Cardiac ventricle fibroblast (primary cell): ENCODE data around the gene HSD11B1L. TPM values are rescaled to one million over a fixed set of nuclear protein-coding genes. Genes with fewer than 3 reads are reported as not detected.

Experiments used
- total RNA-seq: library from RNA; depleted of rRNA; stranded (reverse); fragments of >200 nt; gene quantifications from 2 replicates; pipeline ENCODE4 v1.2.3, GENCODE V29; 2015

The HSD11B1L gene
- total RNA-seq: 10.9 and 16.2 TPM in 2 replicates

GRCh38 chr19:5680437-5681368, at the start of gene HSD11B1L, which contains the start of gene MICOS13:
TSS of gene HSD11B1L (plus strand) at chr19:5681027. CDS start at chr19:5684833, 3,806 bp downstream.
TSS of gene MICOS13 (minus strand) at chr19:5680516. CDS start at chr19:5680486, 30 bp downstream.

DNA sequence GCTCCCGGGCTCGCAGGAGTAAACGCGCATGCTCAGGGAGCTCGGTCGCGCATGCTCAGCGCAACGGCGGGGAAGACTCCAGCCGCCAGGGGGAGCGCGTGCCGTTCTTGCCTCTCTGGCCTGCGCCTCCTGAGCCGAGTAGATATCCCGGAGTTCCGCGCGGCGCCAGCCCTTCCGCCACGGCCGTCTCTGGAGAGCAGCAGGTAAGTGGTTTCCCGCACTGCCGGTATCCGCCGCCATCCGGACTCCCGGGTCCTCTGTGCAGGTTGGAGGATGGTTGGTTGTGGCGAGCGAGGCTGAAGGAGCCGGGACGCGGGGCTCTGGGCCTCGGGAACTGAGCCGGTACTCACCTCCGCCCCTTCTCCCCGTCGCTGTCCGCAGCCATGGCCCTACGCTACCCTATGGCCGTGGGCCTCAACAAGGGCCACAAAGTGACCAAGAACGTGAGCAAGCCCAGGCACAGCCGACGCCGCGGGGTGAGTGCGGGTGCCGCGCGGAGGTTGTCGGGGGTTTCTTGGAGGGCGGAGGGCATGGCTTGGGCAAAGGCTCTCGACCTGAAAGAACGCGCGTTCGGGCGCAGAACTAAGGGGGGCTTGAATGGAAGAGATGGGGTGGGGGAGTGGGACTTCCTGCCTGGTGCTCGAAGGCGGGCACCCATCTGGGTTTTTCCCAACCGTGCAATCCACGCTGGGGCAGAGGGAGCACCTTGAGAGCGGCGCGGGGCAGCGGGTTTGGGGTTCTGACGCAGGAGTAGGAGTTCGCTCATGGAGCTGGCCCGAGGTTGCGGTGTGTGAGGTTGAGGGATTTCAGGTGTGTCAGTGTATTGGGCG, 9.5 kb downstream of the HSD11B1L start, which contains the start of gene RPL36:
Gene RPL36 (plus strand): TSS at position 171 of the 830 bp plus-strand sequence. CDS start 213 bp downstream, at position 384.

GRCh38 chr19:5719961-5720790, 39.3 kb downstream of the HSD11B1L start, which contains the start of the genes CATSPERD and LONP1:
TSS of gene CATSPERD (plus strand) at chr19:5720637. CDS start at chr19:5720738, 101 bp downstream.
TSS of gene LONP1 (minus strand) at chr19:5720146. CDS start at chr19:5720132, 14 bp downstream.

Other genes with a start within 250 kb of the HSD11B1L start
- not detected in 2 replicates for gene ZNRF4, start 225.6 kb upstream of the HSD11B1L start, total RNA-seq
- not detected in 2 replicates for gene TINCR, start 113.1 kb upstream of the HSD11B1L start, total RNA-seq
- 16.4 and 19.1 TPM in 2 replicates for gene SAFB2, start 58.3 kb upstream of the HSD11B1L start, total RNA-seq
- 36.5 and 41.9 TPM in 2 replicates for gene SAFB, start 57.9 kb upstream of the HSD11B1L start, total RNA-seq
- 59.8 and 64.2 TPM in 2 replicates for gene MICOS13, start 511 bp upstream of the HSD11B1L start, total RNA-seq
- gene RPL36, start 9.3 kb downstream of the HSD11B1L start, total RNA-seq: 1,291 and 1,389 TPM in 2 replicates
- 41.5 and 78.2 TPM in 2 replicates for gene LONP1, start 39.1 kb downstream of the HSD11B1L start, total RNA-seq
- not detected in 2 replicates for gene CATSPERD, start 39.6 kb downstream of the HSD11B1L start, total RNA-seq
- gene PRR22, start 103.7 kb downstream of the HSD11B1L start, total RNA-seq: 0.37 and 0.98 TPM in 2 replicates
- gene DUS3L, start 110.1 kb downstream of the HSD11B1L start, total RNA-seq: 19.7 and 24.7 TPM in 2 replicates
- not detected in 2 replicates for gene NRTN, start 124.0 kb downstream of the HSD11B1L start, total RNA-seq
- not detected in 2 replicates for gene FUT6, start 158.7 kb downstream of the HSD11B1L start, total RNA-seq
- not detected in 2 replicates for gene FUT3, start 170.4 kb downstream of the HSD11B1L start, total RNA-seq
- gene FUT5, start 189.5 kb downstream of the HSD11B1L start, total RNA-seq: not detected in 2 replicates
- 257 and 297 TPM in 2 replicates for gene NDUFA11, start 222.8 kb downstream of the HSD11B1L start, total RNA-seq
- 3.0 and 5.4 TPM in 2 replicates for gene VMAC, start 223.8 kb downstream of the HSD11B1L start, total RNA-seq
- 1.7 and 4.1 TPM in 2 replicates for gene CAPS, start 233.2 kb downstream of the HSD11B1L start, total RNA-seq